Fibroblast of mammary gland (primary cell): ENCODE results near the gene CCDC34.

ENCODE experiments used
- DNase-seq: peaks from one replicate; pipeline ENCODE4 v3.0.0-alpha.2; 2010; ENCODE audit warnings: low read depth
- H3K4me3 ChIP-seq: 2 replicates; pipeline ENCODE4 v1.5.1; 2011; ENCODE audit warnings: low read depth, mild to moderate bottlenecking, low read length, moderate library complexity; ENCODE audit not compliant: control insufficient read depth
- CTCF ChIP-seq: conservative IDR thresholded peaks from 2 replicates; pipeline ENCODE4 v1.5.1; 2011; ENCODE audit warnings: low read depth, low read length, inconsistent platforms; ENCODE audit not compliant: control insufficient read depth, insufficient read depth

CCDC34 gene

GRCh38 chr11:27408246-27408800, 45.3 kb upstream of the CCDC34 start:
- H3K4me3 ChIP-seq, result no peak overlapping the region
- DNase-seq, result no peak
- no peak for TF ChIP-seq CTCF

- no peak for TF ChIP-seq CTCF
- no peak for DNase-seq
- H3K4me3 ChIP-seq, result no peak overlapping the region
Observed at GRCh38 chr11:27406498-27407354, 43.7 kb upstream of the CCDC34 start.

GRCh38 chr11:27405134-27405533, 42.1 kb upstream of the CCDC34 start:
- DNase-seq, result no peak
- TF ChIP-seq CTCF, result no peak
- H3K4me3 ChIP-seq, result no peak overlapping the region

GRCh38 chr11:27404427-27404826, 41.4 kb upstream of the CCDC34 start:
- TF ChIP-seq CTCF, result no peak
- DNase-seq, result no peak
- no peak overlapping the region for H3K4me3 ChIP-seq

GRCh38 chr11:27403195-27403594, 40.2 kb upstream of the CCDC34 start:
- no peak for TF ChIP-seq CTCF
- no peak overlapping the region for H3K4me3 ChIP-seq
- DNase-seq, result no peak

- no peak for TF ChIP-seq CTCF
- H3K4me3 ChIP-seq, result no peak overlapping the region
- DNase-seq, result no peak
Observed at GRCh38 chr11:27402450-27402849, 39.4 kb upstream of the CCDC34 start.
